GM21825 (cell line): ENCODE measurements around the gene TBX4.
"Not testable (repeated sequence)": the region's sequence is repeated elsewhere in the genome, so short reads cannot be mapped to it uniquely, and the experiment has no call there.

ENCODE experiments used
- ATAC-seq: cut with Tn5 transposase; IDR thresholded peaks from one replicate; pipeline ENCODE4 v1.9.1; 2021; ENCODE audit warnings: mild to moderate bottlenecking, moderate library complexity; ENCODE audit not compliant: unreplicated experiment

Gene TBX4

DNA sequence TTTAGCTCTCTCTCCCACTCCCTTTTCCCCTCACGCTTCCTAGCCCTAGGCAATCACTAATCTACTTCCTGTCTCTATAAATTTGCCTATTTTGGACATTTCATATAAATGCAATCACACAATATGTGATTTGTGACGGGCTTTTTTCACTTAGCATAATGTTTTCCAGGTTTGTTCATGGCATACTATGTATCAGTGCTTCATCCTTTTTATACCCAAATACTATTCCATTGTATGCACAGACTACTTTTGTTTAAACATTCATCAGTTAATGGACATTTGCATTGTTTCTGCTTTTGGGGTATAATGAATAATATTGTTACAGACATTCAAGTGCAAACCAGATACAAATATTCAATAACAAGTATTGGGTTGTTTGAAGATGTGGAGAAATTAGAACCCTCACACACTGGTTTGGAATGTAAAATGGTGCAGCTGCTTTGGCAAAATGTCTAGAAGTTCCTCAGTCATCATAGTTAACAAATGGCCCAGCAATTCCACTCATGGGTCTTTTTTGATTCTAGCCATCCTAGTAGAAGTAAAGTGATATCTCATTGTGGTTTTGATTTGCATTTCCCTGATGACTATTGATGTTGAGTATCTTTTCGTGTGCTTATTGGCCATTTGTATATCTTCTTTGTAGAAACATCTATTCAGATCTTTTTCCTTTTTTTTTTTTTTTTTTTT, 67.7 kb downstream of the TBX4 start:
- no peak for ATAC-seq

DNA sequence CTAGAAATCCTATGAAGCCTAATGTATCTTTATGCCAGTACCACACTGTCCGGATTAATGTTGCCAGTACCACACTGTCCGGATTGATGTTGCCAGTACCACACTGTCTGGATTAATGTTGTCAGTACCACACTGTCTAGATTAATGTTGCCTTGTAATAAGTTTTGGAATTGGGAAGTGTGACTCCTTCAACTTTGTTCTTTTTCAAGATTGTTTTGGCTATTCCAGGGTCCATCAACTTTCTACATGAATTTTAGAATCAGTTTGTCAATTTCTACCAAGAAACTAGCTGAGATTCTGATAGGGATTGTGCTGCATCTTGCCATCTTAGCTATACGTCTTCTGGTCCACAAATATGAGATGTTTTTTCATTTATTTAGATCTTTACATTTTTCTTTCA, 68.7 kb downstream of the TBX4 start:
- no peak for ATAC-seq

DNA sequence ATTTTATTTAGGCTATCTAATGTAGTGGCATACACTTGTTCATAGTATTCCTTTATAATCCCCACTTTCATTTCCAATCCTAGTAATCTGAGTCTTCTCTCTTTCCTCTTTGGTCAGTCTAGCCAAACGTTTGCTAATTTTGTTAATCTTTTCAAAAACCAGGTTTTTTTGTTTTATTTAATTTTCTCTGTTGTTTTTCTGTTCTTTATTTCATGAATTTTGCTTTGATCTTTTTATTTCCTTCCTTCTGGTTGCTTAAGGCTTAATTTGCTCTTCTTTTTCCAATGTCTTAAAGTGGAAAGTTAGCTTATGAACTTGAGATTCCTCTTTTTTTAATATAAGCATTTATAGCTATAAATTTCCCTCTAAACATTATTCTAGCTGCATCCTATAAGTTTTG, 69.9 kb downstream of the TBX4 start:
- no peak for ATAC-seq

DNA sequence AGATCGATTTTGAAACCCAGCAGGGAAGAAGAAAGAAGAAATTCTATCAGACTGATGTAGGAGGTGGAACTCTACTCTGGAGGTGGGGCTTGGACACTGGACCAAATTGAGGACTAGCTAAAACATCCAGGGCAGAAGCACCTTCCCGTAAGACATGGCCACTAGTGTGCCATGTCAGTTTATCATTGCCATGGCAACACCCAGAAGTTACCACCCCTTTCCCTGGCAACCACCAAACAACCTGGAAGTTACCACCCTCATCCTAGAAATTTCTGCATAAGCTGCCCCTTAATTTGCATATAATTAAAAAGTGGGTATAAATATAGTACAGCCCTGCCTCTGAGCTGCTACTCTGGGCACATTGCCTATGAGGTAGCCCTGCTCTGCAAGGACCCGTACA, 72.1 kb downstream of the TBX4 start:
- no peak for ATAC-seq

DNA sequence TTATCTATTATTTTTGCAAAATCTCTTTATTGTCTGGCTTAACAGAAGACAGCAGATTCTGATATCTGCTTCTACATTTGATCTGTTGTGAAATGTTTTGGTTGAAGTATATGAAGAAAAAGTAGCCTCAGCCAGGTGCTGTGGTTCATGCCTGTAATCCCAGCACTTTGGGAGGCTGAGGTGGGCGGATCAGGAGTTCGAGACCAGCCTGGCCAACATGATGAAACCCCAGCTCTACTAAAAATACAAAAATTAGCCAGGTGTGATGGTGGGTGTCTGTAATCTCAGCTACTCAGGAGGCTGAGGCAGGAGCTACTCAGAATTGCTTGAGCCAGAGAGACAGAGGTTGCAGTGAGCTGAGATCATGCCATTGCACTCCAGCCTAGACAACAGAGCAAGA, 75.2 kb downstream of the TBX4 start:
- not testable (repeated sequence) for ATAC-seq

DNA sequence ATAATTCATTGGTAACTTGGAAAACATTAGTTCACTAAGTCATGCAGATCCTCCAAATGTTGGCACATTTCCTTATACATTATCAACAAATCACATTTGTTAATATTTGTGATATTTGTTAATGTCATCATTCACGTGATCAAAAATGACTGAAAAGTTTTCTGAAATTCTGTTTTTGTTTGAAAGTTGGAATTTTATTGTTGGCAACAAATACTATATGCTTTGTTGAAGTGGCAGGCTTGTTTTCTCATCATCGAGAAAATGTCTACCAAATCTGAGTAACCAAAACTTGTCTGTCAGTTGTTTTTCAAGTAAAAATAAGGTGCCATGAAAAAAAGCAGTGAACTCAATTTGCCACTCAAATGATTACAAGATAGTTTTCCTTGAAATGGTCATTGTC, 75.9 kb downstream of the TBX4 start:
- ATAC-seq = no peak

DNA sequence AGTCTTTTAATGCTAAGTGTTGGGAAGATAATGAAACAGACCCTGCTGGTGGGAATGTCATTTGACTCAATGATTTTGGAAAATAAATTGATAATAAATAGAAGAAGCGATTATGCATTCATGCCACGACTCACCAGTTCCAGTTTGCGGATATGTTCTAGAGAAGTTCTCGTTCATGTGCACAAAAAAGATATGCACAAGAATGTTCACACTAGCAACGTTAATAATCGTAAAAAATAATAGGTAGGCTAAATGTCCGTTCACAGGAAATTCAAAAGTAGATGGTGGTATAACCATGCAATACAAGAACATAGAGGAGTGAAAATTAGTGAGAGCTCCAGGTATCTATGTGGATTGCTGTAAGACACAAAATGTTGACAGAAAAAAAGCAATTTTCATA, 79.0 kb downstream of the TBX4 start:
- no peak for ATAC-seq

DNA sequence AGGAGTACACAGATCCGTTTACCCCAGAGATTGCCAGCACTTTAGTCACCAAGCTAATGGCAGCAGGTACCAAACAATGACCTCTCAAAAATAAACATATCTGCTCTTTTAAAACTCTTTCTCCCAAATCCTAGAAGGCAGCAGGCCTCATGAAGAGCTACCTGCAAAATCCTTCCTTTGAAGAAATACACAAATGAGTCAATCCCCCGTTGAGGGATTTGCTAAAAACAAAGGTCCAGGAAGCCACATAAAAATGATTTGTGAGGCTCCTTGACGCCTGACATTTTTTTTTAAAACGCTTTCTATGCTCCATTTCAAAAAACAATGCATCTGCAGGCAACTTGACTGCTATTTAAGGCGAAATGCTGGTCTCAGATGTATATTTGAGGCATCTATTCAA, 80.6 kb downstream of the TBX4 start:
- ATAC-seq = no peak

DNA sequence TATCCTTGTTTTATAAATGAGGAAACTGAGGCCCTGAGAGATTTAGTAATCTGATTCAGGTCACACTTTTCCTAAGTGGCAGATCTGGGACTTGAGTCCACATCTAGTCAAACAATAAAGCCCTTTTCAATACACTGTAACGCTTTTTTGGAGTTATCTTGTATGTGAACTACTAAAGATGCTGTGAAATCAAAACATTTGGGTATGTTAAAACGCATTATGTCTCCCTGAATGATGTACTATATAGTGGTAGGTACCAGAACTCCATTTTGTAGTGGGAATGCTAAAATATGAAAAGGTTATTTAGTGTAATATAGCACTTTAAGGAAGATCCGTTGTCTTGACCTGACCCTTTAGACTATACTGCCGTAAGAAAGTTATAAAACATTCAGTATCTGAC, 81.6 kb downstream of the TBX4 start:
- ATAC-seq = no peak

DNA sequence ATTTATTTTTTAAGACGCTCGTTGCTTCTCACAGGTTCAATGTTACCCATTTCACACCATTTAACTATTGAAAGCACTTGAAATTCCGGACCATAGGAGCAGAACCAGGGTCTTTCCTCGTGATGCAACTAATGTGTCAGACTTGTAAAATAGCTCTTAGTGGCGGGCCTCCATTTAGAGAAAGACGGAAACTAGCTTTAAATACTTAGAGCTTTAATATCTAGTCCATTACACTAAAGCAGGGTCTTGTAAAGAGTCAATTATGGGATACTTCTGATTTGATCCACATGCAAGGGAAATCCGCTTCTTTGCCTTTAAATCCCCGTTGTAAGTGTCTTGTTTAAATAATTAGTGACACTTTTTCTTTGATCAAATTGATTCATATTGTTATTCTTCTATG, 82.2 kb downstream of the TBX4 start:
- no peak for ATAC-seq
